GM19239 (cell line): Measurements from ENCODE around the gene TOP2A.

Experiments
- DNase-seq: peaks from one replicate; pipeline ENCODE4 v3.0.0; 2011; ENCODE audit warnings: low spot score; ENCODE audit not compliant: insufficient read length
- FAIRE-seq: peaks from 2 replicates; lab custom pipeline; 2011; peaks lifted over from hg19 to GRCh38; lab: Jason Lieb, UNC

Gene TOP2A, protein sequence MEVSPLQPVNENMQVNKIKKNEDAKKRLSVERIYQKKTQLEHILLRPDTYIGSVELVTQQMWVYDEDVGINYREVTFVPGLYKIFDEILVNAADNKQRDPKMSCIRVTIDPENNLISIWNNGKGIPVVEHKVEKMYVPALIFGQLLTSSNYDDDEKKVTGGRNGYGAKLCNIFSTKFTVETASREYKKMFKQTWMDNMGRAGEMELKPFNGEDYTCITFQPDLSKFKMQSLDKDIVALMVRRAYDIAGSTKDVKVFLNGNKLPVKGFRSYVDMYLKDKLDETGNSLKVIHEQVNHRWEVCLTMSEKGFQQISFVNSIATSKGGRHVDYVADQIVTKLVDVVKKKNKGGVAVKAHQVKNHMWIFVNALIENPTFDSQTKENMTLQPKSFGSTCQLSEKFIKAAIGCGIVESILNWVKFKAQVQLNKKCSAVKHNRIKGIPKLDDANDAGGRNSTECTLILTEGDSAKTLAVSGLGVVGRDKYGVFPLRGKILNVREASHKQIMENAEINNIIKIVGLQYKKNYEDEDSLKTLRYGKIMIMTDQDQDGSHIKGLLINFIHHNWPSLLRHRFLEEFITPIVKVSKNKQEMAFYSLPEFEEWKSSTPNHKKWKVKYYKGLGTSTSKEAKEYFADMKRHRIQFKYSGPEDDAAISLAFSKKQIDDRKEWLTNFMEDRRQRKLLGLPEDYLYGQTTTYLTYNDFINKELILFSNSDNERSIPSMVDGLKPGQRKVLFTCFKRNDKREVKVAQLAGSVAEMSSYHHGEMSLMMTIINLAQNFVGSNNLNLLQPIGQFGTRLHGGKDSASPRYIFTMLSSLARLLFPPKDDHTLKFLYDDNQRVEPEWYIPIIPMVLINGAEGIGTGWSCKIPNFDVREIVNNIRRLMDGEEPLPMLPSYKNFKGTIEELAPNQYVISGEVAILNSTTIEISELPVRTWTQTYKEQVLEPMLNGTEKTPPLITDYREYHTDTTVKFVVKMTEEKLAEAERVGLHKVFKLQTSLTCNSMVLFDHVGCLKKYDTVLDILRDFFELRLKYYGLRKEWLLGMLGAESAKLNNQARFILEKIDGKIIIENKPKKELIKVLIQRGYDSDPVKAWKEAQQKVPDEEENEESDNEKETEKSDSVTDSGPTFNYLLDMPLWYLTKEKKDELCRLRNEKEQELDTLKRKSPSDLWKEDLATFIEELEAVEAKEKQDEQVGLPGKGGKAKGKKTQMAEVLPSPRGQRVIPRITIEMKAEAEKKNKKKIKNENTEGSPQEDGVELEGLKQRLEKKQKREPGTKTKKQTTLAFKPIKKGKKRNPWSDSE (N-terminal part only)

GRCh38 chr17:40417609-40418427 is at the start of gene TOP2A:
TSS of gene TOP2A (minus strand) at chr17:40417896. CDS start at chr17:40417791, 105 bp downstream.
- DNase-seq (peak; percentile 94), FAIRE-seq (peak; percentile 98)

GRCh38 chr17:40467281-40467867 is 49.7 kb upstream of the TOP2A start:
- FAIRE-seq (no peak), DNase-seq (no peak)

- DNase-seq (no peak), FAIRE-seq (no peak)
Observed at GRCh38 chr17:40466298-40466971, 48.7 kb upstream of the TOP2A start.

DNA sequence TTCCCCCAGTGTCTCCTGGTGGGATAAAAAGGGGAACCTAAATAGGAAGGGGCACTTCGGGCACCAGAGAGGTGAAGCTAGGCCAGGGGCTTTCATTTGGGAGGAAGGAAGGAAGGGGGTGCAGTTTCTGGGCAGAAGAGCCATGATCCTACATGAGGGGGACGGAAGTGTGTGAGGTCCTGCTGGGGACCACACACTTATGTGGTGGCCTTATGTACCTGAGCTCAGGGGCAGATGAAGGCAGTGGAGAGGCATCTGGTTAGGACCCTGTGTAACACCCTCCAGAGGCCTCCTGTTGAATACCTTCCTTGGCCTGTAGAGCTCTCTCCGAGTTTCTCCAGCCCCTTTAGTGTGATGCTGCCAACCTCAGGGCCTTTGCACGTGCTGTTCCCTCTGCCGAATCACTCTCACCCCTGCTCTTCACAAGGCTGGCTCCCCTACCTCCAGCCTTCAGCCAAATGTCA is 46.7 kb upstream of the TOP2A start:
- DNase-seq (no peak), FAIRE-seq (no peak)

- FAIRE-seq (no peak), DNase-seq (no peak)
Observed at GRCh38 chr17:40463122-40463550, 45.4 kb upstream of the TOP2A start.

GRCh38 chr17:40462343-40463121 is 44.8 kb upstream of the TOP2A start:
- no peak for FAIRE-seq
- DNase-seq: no peak

- FAIRE-seq: no peak
Observed at GRCh38 chr17:40461732-40462342, 44.1 kb upstream of the TOP2A start.

DNA sequence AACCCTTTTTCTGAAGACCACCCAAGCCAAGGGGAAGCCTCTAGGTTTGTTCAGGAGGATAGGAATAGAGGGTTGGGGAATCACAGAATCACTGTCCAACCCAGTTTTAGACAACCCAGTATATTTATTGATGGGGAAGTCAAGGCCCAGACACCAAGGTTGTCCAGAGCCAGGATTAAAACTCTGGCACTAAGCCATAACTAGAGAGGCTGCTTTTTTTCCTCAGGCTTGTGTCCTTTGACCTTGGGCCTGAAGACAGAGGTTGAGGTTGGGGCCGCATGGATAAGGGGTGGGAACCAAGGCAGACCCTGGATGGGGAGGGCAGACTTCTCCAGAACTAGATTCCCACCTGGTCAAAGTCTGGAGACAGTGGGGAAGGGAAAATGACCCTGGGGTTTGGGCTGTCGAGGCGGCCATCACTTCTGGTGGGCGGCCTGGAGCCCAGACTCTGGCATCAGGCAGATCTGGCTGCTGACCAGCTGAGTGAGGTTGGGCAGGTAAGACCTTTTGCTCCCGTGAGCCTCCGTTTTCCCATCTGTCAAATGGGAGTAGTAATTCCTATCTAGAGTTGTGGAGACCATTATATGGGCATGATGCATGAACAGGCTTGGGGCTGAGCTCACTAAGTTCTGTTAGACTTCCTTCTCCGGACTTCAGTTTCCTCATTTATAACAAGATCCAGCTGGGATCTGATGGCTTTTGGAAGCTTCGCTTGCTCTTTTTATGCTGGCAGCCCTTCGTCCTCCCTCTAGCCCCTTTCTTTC is 43.5 kb upstream of the TOP2A start:
- FAIRE-seq (no peak), DNase-seq (no peak)

More at GRCh38 chr17:40461732-40462342, 44.1 kb upstream of the TOP2A start:
- no peak for DNase-seq

DNA sequence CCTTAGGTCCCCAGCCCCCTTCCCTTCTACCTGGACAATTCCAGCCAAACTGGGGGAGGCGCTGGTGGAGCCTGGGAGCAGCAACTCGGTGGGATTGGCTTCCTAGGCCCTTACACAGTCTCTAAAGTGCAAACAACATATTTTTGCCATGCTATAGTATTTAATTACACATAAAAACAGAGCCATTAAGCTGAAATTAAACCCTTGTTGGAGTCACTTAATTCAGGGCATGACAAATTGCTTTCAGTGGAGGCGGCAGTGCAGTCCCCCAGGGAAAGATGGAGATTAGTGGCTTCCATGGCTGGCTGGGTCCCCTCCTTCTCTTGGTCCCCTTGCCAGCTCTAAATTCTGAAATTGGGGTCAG is 42.9 kb upstream of the TOP2A start:
- DNase-seq (no peak), FAIRE-seq (no peak)

- FAIRE-seq: no peak
Observed at GRCh38 chr17:40459636-40460603, 42.2 kb upstream of the TOP2A start.

GRCh38 chr17:40458851-40459482 is 41.3 kb upstream of the TOP2A start:
- FAIRE-seq (no peak), DNase-seq (no peak)

More at GRCh38 chr17:40459636-40460603, 42.2 kb upstream of the TOP2A start:
- no peak for DNase-seq

- FAIRE-seq: no peak
- no peak for DNase-seq
Observed at GRCh38 chr17:40457964-40458791, 40.5 kb upstream of the TOP2A start.

DNA sequence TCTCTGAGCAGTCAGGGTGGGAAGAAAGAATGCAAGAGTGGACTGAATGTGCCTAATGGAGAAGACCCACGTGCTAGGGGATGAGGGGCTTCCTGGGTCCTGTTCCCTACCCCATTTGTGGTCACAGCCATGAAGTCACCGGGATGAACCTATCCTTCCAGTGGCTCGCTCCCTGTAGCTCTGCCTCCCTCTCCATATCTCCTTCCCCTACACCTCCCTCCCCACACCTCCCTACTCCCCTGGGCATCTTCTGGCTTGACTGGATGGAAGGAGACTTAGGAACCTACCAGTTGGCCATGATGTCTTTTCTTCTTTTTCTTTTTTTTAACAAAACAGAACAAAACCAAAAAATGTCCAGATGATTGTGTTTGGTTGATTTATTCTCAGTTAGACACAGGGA is 39.7 kb upstream of the TOP2A start:
- FAIRE-seq (no peak), DNase-seq (no peak)

DNA sequence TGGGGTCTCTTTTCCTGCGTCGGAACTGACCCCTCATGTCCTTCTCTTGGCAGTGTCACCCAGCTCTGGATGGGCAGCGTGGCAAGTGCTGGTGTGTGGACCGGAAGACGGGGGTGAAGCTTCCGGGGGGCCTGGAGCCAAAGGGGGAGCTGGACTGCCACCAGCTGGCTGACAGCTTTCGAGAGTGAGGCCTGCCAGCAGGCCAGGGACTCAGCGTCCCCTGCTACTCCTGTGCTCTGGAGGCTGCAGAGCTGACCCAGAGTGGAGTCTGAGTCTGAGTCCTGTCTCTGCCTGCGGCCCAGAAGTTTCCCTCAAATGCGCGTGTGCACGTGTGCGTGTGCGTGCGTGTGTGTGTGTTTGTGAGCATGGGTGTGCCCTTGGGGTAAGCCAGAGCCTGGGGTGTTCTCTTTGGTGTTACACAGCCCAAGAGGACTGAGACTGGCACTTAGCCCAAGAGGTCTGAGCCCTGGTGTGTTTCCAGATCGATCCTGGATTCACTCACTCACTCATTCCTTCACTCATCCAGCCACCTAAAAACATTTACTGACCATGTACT is 38.8 kb upstream of the TOP2A start:
- DNase-seq (no peak), FAIRE-seq (no peak)
